GM11168 (cell line): ENCODE data around the gene TSR2.

Source experiments
- in situ Hi-C: fragments of 300-500 bp; cut with MboI; formaldehyde crosslinking; loops from one replicate; pipeline ENCODE4 v1.12.0; 2022; ENCODE audit warnings: low sequenced_read_pairs; ENCODE audit not compliant: unreplicated experiment

The TSR2 gene

GRCh38 chrX:54439960-54440871 lies at the start of gene TSR2:
TSR2 (plus strand) TSS chrX:54440404; CDS start chrX:54440422, 18 bp downstream.
- in situ Hi-C loops, result no loop called here

- in situ Hi-C loops, result no loop called here
Measured at GRCh38 chrX:54397113-54397512, 43.1 kb upstream of the TSR2 start.

- in situ Hi-C loops, result no loop called here
Measured at GRCh38 chrX:54407266-54407665, 32.9 kb upstream of the TSR2 start.

- in situ Hi-C loops, result no loop called here
Measured at GRCh38 chrX:54411732-54412131, 28.5 kb upstream of the TSR2 start.

- in situ Hi-C loops, result no loop called here
Measured at GRCh38 chrX:54413753-54414152, 26.5 kb upstream of the TSR2 start.

- in situ Hi-C loops, result no loop called here
Measured at GRCh38 chrX:54415534-54416350, 24.5 kb upstream of the TSR2 start.

- in situ Hi-C loops, result no loop called here
Measured at GRCh38 chrX:54416965-54417364, 23.2 kb upstream of the TSR2 start.

GRCh38 chrX:54419559-54420302 lies 20.5 kb upstream of the TSR2 start:
- in situ Hi-C loops, result no loop called here

- in situ Hi-C loops, result no loop called here
Measured at GRCh38 chrX:54422168-54422567, 18.0 kb upstream of the TSR2 start.

GRCh38 chrX:54423161-54423888 lies 16.9 kb upstream of the TSR2 start:
- in situ Hi-C loops, result no loop called here

- in situ Hi-C loops, result no loop called here
Measured at GRCh38 chrX:54427837-54428424, 12.3 kb upstream of the TSR2 start.

- in situ Hi-C loops, result no loop called here
Measured at GRCh38 chrX:54430519-54430918, 9.7 kb upstream of the TSR2 start.

- in situ Hi-C loops, result no loop called here
Measured at GRCh38 chrX:54435121-54435520, 5.1 kb upstream of the TSR2 start.

- in situ Hi-C loops, result no loop called here
Measured at GRCh38 chrX:54442790-54443189, 2.6 kb downstream of the TSR2 start.

- in situ Hi-C loops, result no loop called here
Measured at GRCh38 chrX:54444752-54445151, 4.5 kb downstream of the TSR2 start.

- in situ Hi-C loops, result no loop called here
Measured at GRCh38 chrX:54446084-54446483, 5.9 kb downstream of the TSR2 start.

- in situ Hi-C loops, result no loop called here
Measured at GRCh38 chrX:54447461-54447860, 7.3 kb downstream of the TSR2 start.

GRCh38 chrX:54449929-54450328 lies 9.7 kb downstream of the TSR2 start:
- in situ Hi-C loops, result no loop called here

GRCh38 chrX:54452920-54453319 lies 12.7 kb downstream of the TSR2 start:
- in situ Hi-C loops, result no loop called here
